ENCODE data around the gene ST3GAL4.
A peak's percentile ranks its signal among the peaks of the same experiment; 100 is the strongest.

The ST3GAL4 gene

GRCh38 chr11:126437731-126438130 is 82.2 kb downstream of the ST3GAL4 start:
- TF ChIP-seq, protein P1, sequence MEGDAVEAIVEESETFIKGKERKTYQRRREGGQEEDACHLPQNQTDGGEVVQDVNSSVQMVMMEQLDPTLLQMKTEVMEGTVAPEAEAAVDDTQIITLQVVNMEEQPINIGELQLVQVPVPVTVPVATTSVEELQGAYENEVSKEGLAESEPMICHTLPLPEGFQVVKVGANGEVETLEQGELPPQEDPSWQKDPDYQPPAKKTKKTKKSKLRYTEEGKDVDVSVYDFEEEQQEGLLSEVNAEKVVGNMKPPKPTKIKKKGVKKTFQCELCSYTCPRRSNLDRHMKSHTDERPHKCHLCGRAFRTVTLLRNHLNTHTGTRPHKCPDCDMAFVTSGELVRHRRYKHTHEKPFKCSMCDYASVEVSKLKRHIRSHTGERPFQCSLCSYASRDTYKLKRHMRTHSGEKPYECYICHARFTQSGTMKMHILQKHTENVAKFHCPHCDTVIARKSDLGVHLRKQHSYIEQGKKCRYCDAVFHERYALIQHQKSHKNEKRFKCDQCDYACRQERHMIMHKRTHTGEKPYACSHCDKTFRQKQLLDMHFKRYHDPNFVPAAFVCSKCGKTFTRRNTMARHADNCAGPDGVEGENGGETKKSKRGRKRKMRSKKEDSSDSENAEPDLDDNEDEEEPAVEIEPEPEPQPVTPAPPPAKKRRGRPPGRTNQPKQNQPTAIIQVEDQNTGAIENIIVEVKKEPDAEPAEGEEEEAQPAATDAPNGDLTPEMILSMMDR (IDR thresholded peaks at IDR 0.05; ENCODE audit: borderline replicate concordance, control extremely low read depth, extremely low read depth, insufficient read depth, missing control alignments), result no peak
- DNase-seq (ENCODE audit: low spot score), result no peak
- in situ Hi-C loops (cut with MboI; ENCODE audit: low sequenced_read_pairs, unreplicated experiment), result loop anchor here (25.0 kb wide), 1 partner anchor 900 kb away; no protein-coding TSS in a partner anchor

DNA sequence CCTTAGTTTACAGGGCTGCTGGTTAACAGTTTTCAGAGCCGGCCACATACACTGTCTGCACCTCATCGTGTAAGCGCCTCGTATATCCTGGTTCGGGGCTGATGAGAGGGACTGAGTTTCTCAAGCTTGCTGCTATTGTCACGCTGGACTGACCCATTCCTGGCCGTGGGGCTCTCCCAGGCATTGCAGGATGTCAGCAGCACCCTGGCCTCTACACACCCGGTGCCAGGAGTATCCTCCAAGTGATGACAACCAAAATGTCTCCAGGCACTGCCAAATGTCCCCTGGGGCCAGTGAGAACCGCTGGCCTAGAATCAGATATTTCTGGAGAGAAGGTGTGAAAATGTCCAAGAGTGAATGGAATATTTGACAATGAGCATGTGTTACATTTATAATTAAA is 82.8 kb downstream of the ST3GAL4 start:
- no peak for DNase-seq (ENCODE audit: low spot score)
- TF ChIP-seq, protein P1 (IDR thresholded peaks at IDR 0.05; ENCODE audit: borderline replicate concordance, control extremely low read depth, extremely low read depth, insufficient read depth, missing control alignments), result no peak
- in situ Hi-C loops (cut with MboI; ENCODE audit: low sequenced_read_pairs, unreplicated experiment), result loop anchor here (25.0 kb wide), 1 partner anchor 899 kb away; no protein-coding TSS in a partner anchor

- no peak for DNase-seq (ENCODE audit: low spot score)
- in situ Hi-C loops (cut with MboI; ENCODE audit: low sequenced_read_pairs, unreplicated experiment), result loop anchor here (25.0 kb wide), 1 partner anchor 899 kb away; no protein-coding TSS in a partner anchor
These were observed 83.2 kb downstream of the ST3GAL4 start for GRCh38 chr11:126438691-126439090.

DNA sequence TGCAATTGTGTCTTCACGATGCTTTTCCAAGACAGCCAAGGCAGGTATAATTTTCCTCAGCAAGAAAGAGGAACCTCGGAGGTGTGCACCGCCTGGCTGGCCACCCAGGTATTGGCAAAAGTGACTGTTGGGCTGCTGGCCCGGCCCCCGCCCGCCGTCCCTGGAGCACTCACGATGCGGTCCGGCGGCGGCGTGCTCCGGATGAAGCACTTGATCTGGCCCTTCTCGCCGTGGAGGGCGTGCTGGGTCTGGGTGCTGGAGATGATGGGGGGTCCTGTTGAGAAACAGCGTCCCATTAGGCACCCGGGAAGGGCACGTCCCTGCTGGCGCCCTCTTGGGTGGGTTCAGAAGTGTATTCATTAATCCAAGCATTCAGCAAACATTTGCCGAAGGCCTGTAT is 84.8 kb downstream of the ST3GAL4 start:
- DNase-seq (ENCODE audit: low spot score), result no peak
- TF ChIP-seq, protein P1 (IDR thresholded peaks at IDR 0.05; ENCODE audit: borderline replicate concordance, control extremely low read depth, extremely low read depth, insufficient read depth, missing control alignments), result no peak
- in situ Hi-C loops (cut with MboI; ENCODE audit: low sequenced_read_pairs, unreplicated experiment), result loop anchor here (25.0 kb wide), 1 partner anchor 897 kb away; no protein-coding TSS in a partner anchor

More at GRCh38 chr11:126438691-126439090, 83.2 kb downstream of the ST3GAL4 start:
- TF ChIP-seq, protein P1 (IDR thresholded peaks at IDR 0.05; ENCODE audit: borderline replicate concordance, control extremely low read depth, extremely low read depth, insufficient read depth, missing control alignments), result no peak

DNA sequence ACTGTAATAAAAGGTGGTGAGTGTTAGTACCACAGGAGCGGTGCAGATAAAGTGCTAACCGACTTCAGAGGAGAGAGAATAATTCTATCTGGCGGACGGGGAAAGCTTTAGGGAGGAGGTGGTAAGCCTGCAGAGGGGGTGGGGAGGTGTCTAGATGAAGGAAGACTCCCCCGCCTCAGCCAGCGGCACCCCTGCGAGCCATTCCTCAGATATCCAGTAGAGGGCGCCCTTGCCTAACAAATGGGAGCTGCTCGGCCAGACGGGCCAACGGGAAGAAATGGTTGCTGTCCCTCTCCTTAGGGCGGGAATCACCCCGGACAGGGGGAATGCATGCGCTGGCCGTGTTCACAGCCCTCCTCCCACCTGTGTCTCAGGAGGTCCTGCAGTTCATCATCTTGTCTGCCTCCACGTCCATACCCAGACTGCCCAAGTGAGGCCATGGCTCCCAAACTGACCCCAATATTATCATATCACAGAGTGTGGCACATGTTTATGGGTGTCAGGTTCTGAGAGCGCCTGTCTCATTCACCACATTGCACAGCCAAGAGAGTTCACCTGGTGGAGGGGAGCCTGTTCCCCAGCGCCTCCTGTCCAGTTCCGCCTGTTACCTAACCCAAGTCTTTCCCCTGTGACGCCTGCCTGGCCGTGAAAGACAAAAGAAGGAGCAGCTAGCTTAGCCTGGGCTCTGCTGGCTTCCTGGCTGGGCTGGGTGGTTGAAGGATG is 85.5 kb downstream of the ST3GAL4 start:
- TF ChIP-seq, protein P1 (IDR thresholded peaks at IDR 0.05; ENCODE audit: borderline replicate concordance, control extremely low read depth, extremely low read depth, insufficient read depth, missing control alignments), result peak; percentile 83
- peak; percentile 92 for DNase-seq (ENCODE audit: low spot score)
- in situ Hi-C loops (cut with MboI; ENCODE audit: low sequenced_read_pairs, unreplicated experiment), result loop anchor here (25.0 kb wide), 1 partner anchor 896 kb away; no protein-coding TSS in a partner anchor

- DNase-seq (ENCODE audit: low spot score), result no peak
- TF ChIP-seq, protein P1 (IDR thresholded peaks at IDR 0.05; ENCODE audit: borderline replicate concordance, control extremely low read depth, extremely low read depth, insufficient read depth, missing control alignments), result no peak
- in situ Hi-C loops (cut with MboI; ENCODE audit: low sequenced_read_pairs, unreplicated experiment), result loop anchor here (25.0 kb wide), 1 partner anchor 894 kb away; no protein-coding TSS in a partner anchor
These were observed 87.6 kb downstream of the ST3GAL4 start for GRCh38 chr11:126443120-126443519.
